ENCODE data around the gene ACADSB.
A peak's percentile ranks its signal among the peaks of the same experiment; 100 is the strongest.

The ACADSB gene

GRCh38 chr10:123009105-123009820, 457 bp downstream of the ACADSB start:
- Histone ChIP-seq H3K36me3 (ENCODE audit: control insufficient read depth in 1 of 2, insufficient read depth in 2 of 2, low read depth in 1 of 2, low read length in 2 of 2) (peaks cover 4 to 7% of the 10 kb centered on the region in 2 experiments), H2AFZ (ENCODE audit: low read depth, low read length) (peak overlapping the region; percentile 91), H3K4me3 (ENCODE audit: insufficient read depth in 1 of 2, low read depth in 1 of 2, low read length in 2 of 2) (peak overlapping the region; percentile 86 to 87), H2AK5ac (ENCODE audit: low read length, severe bottlenecking) (no peak overlapping the region), H2BK120ac (ENCODE audit: low read depth, low read length) (no peak overlapping the region), H3K27ac (ENCODE audit: low read length, poor library complexity, severe bottlenecking) (no peak overlapping the region), H3K4me1 (ENCODE audit: control insufficient read depth, insufficient read depth, low read depth, low read length) (no peaks in the 10 kb centered on the region), H3K9ac (ENCODE audit: low read length) (peak overlapping the region; percentile 91), H3K79me1 (replicated peaks; ENCODE audit: low read length, poor library complexity, severe bottlenecking) (peaks cover 19% of the 10 kb centered on the region), H2BK15ac (ENCODE audit: low read depth, poor library complexity, severe bottlenecking) (peak overlapping the region; percentile 63), H3K18ac (ENCODE audit: low read depth in 1 of 2, low read length in 2 of 2) (peak overlapping the region; percentile 58 to 78), H2BK12ac (ENCODE audit: low read length in 2 of 2) (no peak overlapping the region), H3K4me2 (ENCODE audit: low read length, poor library complexity, severe bottlenecking) (peak overlapping the region; percentile 97), H4K8ac (ENCODE audit: low read length) (peak overlapping the region; percentile 90), H3K9me3 (ENCODE audit: control insufficient read depth, low read length) (no peaks in the 10 kb centered on the region), H3K27me3 (ENCODE audit: control insufficient read depth in 1 of 2, insufficient read depth in 1 of 2, low read length in 2 of 2) (no peaks in the 10 kb centered on the region), H3K23ac (ENCODE audit: low read length in 2 of 2) (no peak overlapping the region), H4K91ac (ENCODE audit: low read length) (no peak overlapping the region), H2BK5ac (ENCODE audit: low read depth, low read length, poor library complexity, severe bottlenecking) (no peak overlapping the region), H3K14ac (ENCODE audit: low read length in 2 of 2) (no peak overlapping the region), H3K4ac (ENCODE audit: low read depth in 1 of 2, low read length in 2 of 2) (no peak overlapping the region)
- WGBS: 2% methylated on average over 26 of the region's 34 CpGs
- DNase-seq: peak; percentile 26

- H2BK120ac ChIP-seq (ENCODE audit: low read depth, low read length): no peak overlapping the region
- H4K8ac ChIP-seq (ENCODE audit: low read length): no peak overlapping the region
- H3K9ac ChIP-seq (ENCODE audit: low read length): no peak overlapping the region
- H3K14ac ChIP-seq (ENCODE audit: low read length in 2 of 2): no peak overlapping the region
- no peaks in the 10 kb centered on the region for H3K4me1 ChIP-seq (ENCODE audit: control insufficient read depth, insufficient read depth, low read depth, low read length)
- no peaks in the 10 kb centered on the region for H3K27me3 ChIP-seq (ENCODE audit: control insufficient read depth in 1 of 2, insufficient read depth in 1 of 2, low read length in 2 of 2)
- no peak overlapping the region for H4K91ac ChIP-seq (ENCODE audit: low read length)
- DNase-seq: no peak
- H3K27ac ChIP-seq (ENCODE audit: low read length, poor library complexity, severe bottlenecking): no peak overlapping the region
- no peak overlapping the region for H2AFZ ChIP-seq (ENCODE audit: low read depth, low read length)
- H3K4ac ChIP-seq (ENCODE audit: low read depth in 1 of 2, low read length in 2 of 2): no peak overlapping the region
- no peak overlapping the region for H2AK5ac ChIP-seq (ENCODE audit: low read length, severe bottlenecking)
- H2BK15ac ChIP-seq (ENCODE audit: low read depth, poor library complexity, severe bottlenecking): no peak overlapping the region
- peaks cover 23% of the 10 kb centered on the region for H3K79me1 ChIP-seq (replicated peaks; ENCODE audit: low read length, poor library complexity, severe bottlenecking)
- no peak overlapping the region for H2BK5ac ChIP-seq (ENCODE audit: low read depth, low read length, poor library complexity, severe bottlenecking)
- WGBS: 96% methylated on average over 3 of the region's 3 CpGs
- H3K23ac ChIP-seq (ENCODE audit: low read length in 2 of 2): no peak overlapping the region
- peaks cover 0 to 4% of the 10 kb centered on the region in 2 experiments for H3K36me3 ChIP-seq (ENCODE audit: control insufficient read depth in 1 of 2, insufficient read depth in 2 of 2, low read depth in 1 of 2, low read length in 2 of 2)
- H3K9me3 ChIP-seq (ENCODE audit: control insufficient read depth, low read length): no peaks in the 10 kb centered on the region
- no peak overlapping the region for H3K4me2 ChIP-seq (ENCODE audit: low read length, poor library complexity, severe bottlenecking)
- H3K18ac ChIP-seq (ENCODE audit: low read depth in 1 of 2, low read length in 2 of 2): no peak overlapping the region
- H3K4me3 ChIP-seq (ENCODE audit: insufficient read depth in 1 of 2, low read depth in 1 of 2, low read length in 2 of 2): no peak overlapping the region
- no peak overlapping the region for H2BK12ac ChIP-seq (ENCODE audit: low read length in 2 of 2)
Measured at GRCh38 chr10:123011987-123012386, 3.2 kb downstream of the ACADSB start.

DNA sequence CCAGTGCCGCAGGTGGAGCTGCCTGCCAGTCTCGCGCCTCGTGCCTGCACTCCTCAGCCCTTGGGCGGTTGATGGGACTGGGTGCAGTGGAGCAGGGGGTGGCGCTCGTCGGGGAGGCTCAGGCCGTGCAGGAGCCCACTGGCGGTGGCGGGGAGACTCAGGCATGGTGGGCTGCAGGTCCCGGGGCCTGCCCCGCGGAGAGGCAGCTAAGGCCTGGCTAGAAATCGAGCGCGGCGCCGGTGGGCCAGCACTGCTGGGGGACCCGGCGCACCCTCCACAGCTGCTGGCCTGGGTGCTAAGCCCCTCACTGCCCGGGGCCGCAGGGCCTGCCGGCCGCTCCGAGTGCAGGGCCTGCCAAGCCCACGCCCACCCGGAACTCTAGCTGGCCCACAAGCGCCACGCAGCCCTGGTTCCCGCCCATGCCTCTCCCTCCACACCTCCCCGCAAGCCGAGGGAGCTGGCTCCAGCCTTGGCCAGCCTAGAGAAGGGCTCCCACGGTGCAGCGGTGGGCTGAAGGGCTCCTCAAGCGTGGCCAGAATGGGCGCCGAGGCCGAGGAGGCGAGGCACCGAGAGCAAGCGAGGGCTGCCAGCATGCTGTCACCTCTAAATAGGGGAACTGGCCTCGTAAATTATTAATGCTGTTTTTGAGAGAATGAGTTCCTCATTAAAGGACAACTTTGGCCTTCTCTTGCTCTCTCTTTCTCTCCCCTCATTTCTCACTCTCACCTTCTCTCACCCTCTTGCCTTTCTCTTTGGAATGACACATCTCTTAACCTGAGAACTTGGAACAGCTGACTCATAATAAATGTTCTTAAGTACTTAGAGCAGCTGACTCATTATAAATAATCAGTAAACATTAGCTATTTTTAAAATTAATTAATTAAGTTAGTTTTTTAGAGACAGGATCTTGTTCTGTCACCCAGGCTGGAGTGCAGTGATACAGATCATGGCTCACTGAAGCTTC, 4.9 kb downstream of the ACADSB start:
- Histone ChIP-seq H2BK12ac (ENCODE audit: low read length in 2 of 2) (no peak overlapping the region), H3K79me1 (replicated peaks; ENCODE audit: low read length, poor library complexity, severe bottlenecking) (peaks cover 19% of the 10 kb centered on the region), H2AFZ (ENCODE audit: low read depth, low read length) (no peak overlapping the region), H2BK120ac (ENCODE audit: low read depth, low read length) (no peak overlapping the region), H3K36me3 (ENCODE audit: control insufficient read depth in 1 of 2, insufficient read depth in 2 of 2, low read depth in 1 of 2, low read length in 2 of 2) (peaks cover 0 to 4% of the 10 kb centered on the region in 2 experiments), H2BK15ac (ENCODE audit: low read depth, poor library complexity, severe bottlenecking) (no peak overlapping the region), H3K27me3 (ENCODE audit: control insufficient read depth in 1 of 2, insufficient read depth in 1 of 2, low read length in 2 of 2) (no peaks in the 10 kb centered on the region), H3K14ac (ENCODE audit: low read length in 2 of 2) (no peak overlapping the region), H3K4ac (ENCODE audit: low read depth in 1 of 2, low read length in 2 of 2) (no peak overlapping the region), H2BK5ac (ENCODE audit: low read depth, low read length, poor library complexity, severe bottlenecking) (no peak overlapping the region), H3K4me2 (ENCODE audit: low read length, poor library complexity, severe bottlenecking) (no peak overlapping the region), H3K9ac (ENCODE audit: low read length) (no peak overlapping the region), H4K91ac (ENCODE audit: low read length) (no peak overlapping the region), H3K4me1 (ENCODE audit: control insufficient read depth, insufficient read depth, low read depth, low read length) (no peaks in the 10 kb centered on the region), H3K23ac (ENCODE audit: low read length in 2 of 2) (no peak overlapping the region), H3K9me3 (ENCODE audit: control insufficient read depth, low read length) (no peaks in the 10 kb centered on the region), H3K18ac (ENCODE audit: low read depth in 1 of 2, low read length in 2 of 2) (no peak overlapping the region), H3K4me3 (ENCODE audit: insufficient read depth in 1 of 2, low read depth in 1 of 2, low read length in 2 of 2) (no peak overlapping the region), H2AK5ac (ENCODE audit: low read length, severe bottlenecking) (no peak overlapping the region), H4K8ac (ENCODE audit: low read length) (no peak overlapping the region), H3K27ac (ENCODE audit: low read length, poor library complexity, severe bottlenecking) (no peak overlapping the region)
- 93% methylated on average over 36 of the region's 43 CpGs for WGBS
- DNase-seq: no peak

DNA sequence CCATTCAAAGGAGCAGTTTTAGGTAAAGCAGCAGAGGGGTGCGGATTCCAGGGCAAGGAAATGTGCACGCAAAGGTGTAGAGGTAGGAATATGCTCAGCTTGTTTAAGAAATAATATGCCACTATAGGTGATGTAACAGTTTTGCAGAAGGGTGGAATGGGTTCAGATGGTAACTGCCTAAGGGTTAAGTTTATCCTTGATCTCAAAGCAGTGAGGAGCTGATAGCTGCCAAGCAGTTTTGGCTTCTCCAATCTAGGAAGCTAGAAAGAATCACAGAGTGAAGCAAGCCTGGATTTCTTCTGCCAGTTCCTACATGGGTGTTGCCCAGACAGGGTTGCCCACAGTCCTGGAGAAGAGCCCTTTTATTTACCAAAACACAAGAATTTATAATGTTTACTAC, 6.0 kb downstream of the ACADSB start:
- no peak overlapping the region for H3K4me3 ChIP-seq (ENCODE audit: insufficient read depth in 1 of 2, low read depth in 1 of 2, low read length in 2 of 2)
- no peak overlapping the region for H3K4me2 ChIP-seq (ENCODE audit: low read length, poor library complexity, severe bottlenecking)
- no peak overlapping the region for H3K9ac ChIP-seq (ENCODE audit: low read length)
- H2BK15ac ChIP-seq (ENCODE audit: low read depth, poor library complexity, severe bottlenecking): no peak overlapping the region
- no peak for DNase-seq
- H3K4ac ChIP-seq (ENCODE audit: low read depth in 1 of 2, low read length in 2 of 2): no peak overlapping the region
- H3K36me3 ChIP-seq (ENCODE audit: control insufficient read depth in 1 of 2, insufficient read depth in 2 of 2, low read depth in 1 of 2, low read length in 2 of 2): peaks cover 0 to 4% of the 10 kb centered on the region in 2 experiments
- H4K91ac ChIP-seq (ENCODE audit: low read length): no peak overlapping the region
- no peak overlapping the region for H2BK5ac ChIP-seq (ENCODE audit: low read depth, low read length, poor library complexity, severe bottlenecking)
- H3K23ac ChIP-seq (ENCODE audit: low read length in 2 of 2): no peak overlapping the region
- WGBS: 97% methylated on average over 2 of the region's 2 CpGs
- H2BK120ac ChIP-seq (ENCODE audit: low read depth, low read length): no peak overlapping the region
- H2AFZ ChIP-seq (ENCODE audit: low read depth, low read length): no peak overlapping the region
- no peaks in the 10 kb centered on the region for H3K27me3 ChIP-seq (ENCODE audit: control insufficient read depth in 1 of 2, insufficient read depth in 1 of 2, low read length in 2 of 2)
- H2BK12ac ChIP-seq (ENCODE audit: low read length in 2 of 2): no peak overlapping the region
- H3K18ac ChIP-seq (ENCODE audit: low read depth in 1 of 2, low read length in 2 of 2): no peak overlapping the region
- no peak overlapping the region for H4K8ac ChIP-seq (ENCODE audit: low read length)
- no peak overlapping the region for H2AK5ac ChIP-seq (ENCODE audit: low read length, severe bottlenecking)
- no peaks in the 10 kb centered on the region for H3K9me3 ChIP-seq (ENCODE audit: control insufficient read depth, low read length)
- no peak overlapping the region for H3K14ac ChIP-seq (ENCODE audit: low read length in 2 of 2)
- H3K4me1 ChIP-seq (ENCODE audit: control insufficient read depth, insufficient read depth, low read depth, low read length): no peaks in the 10 kb centered on the region
- H3K79me1 ChIP-seq (replicated peaks; ENCODE audit: low read length, poor library complexity, severe bottlenecking): peaks cover 12% of the 10 kb centered on the region
- no peak overlapping the region for H3K27ac ChIP-seq (ENCODE audit: low read length, poor library complexity, severe bottlenecking)
